K562 (cell line): ENCODE measurements around the gene MYMX. TPM values are rescaled to one million over a fixed set of nuclear protein-coding genes. Genes with fewer than 3 reads are reported as not detected.

Experiments used
- EHMT2 ChIP-seq: fragments of 450-650 bp; IDR thresholded peaks from 2 replicates; pipeline ENCODE4 v1.6.1; 2018; ENCODE audit warnings: antibody characterized with exemption
- KDM2B ChIP-seq: fragments of 250-450 bp; sonication (Bioruptor Pico); IDR thresholded peaks from 2 replicates; pipeline ENCODE4 v1.8.0; 2021; ENCODE audit warnings: mild to moderate bottlenecking, moderate library complexity
- MCM7 ChIP-seq, 2 experiments: fragments of 450-650 bp; IDR thresholded peaks; 2 replicates each; pipeline ENCODE4 v1.6.1; 2016 to 2018
- NBN ChIP-seq: fragments of 450-650 bp; IDR thresholded peaks from 2 replicates; pipeline ENCODE4 v1.6.1; 2016; ENCODE audit warnings: low read depth, mild to moderate bottlenecking
- NFXL1 ChIP-seq: fragments of 450-650 bp; formaldehyde crosslinking; IDR thresholded peaks from 2 replicates; pipeline ENCODE4 v1.4.0; 2021; ENCODE audit warnings: mild to moderate bottlenecking
- NFYB ChIP-seq: IDR thresholded peaks from 2 replicates; pipeline ENCODE4 v1.6.1; 2011; ENCODE audit warnings: mild to moderate bottlenecking, moderate library complexity; ENCODE audit not compliant: insufficient read length; ENCODE audit errors: extremely low read depth
- POLR2AphosphoS2 ChIP-seq: IDR thresholded peaks from 2 replicates; pipeline ENCODE4 v1.6.1; 2012; ENCODE audit warnings: low read length, improper control_type of control experiment
- RHOXF2B ChIP-seq: fragments of 250-450 bp; sonication (Bioruptor Pico); conservative IDR thresholded peaks from 2 replicates; pipeline ENCODE4 v1.5.1; 2021
- SNRNP70 ChIP-seq: fragments of 200-400 bp; formaldehyde crosslinking; optimal IDR thresholded peaks from 2 replicates; pipeline ENCODE3; 2017; ENCODE audit warnings: low read depth, low read length
- XRCC5 ChIP-seq: fragments of 200-400 bp; formaldehyde crosslinking; IDR thresholded peaks from 2 replicates; pipeline ENCODE4 v1.6.1; 2017; ENCODE audit warnings: low read depth, mild to moderate bottlenecking, low read length
- ZBED1 ChIP-seq: IDR thresholded peaks from 2 replicates; pipeline ENCODE4 v1.6.1; 2014
- ZSCAN29 ChIP-seq: fragments of 450-650 bp; IDR thresholded peaks from 2 replicates; pipeline ENCODE4 v1.6.1; 2017
- ZZZ3 ChIP-seq: fragments of 450-650 bp; IDR thresholded peaks from 2 replicates; pipeline ENCODE4 v1.6.1; 2016; ENCODE audit warnings: antibody characterized with exemption, mild to moderate bottlenecking, moderate library complexity
- polyA plus RNA-seq, 8 experiments: library from polyadenylated mRNA; depleted of rRNA in 4 of 8; stranded (reverse) in 5 of 8; unstranded in 3 of 8; fragments of >200 nt; fragmentation: Nextera tagmentation in 2 of 8; fragmentation: Illumina TruSeq in 1 of 8; extraction: Ambion mirVana in 2 of 8; extraction: Trizol in 1 of 8; gene quantifications; 2 replicates each; pipeline versions ENCODE4 v1.2.1 to v1.2.3, GENCODE V29; 2011 to 2014; ENCODE audit warnings: inconsistent platforms in 1 of 8, missing spikeins in 1 of 8
- total RNA-seq, 7 experiments: library from RNA; depleted of rRNA in 6 of 7; stranded (reverse); fragments of >200 nt in 6 of 7; fragmentation: Illumina TruSeq in 2 of 7; extraction: Trizol in 2 of 7; gene quantifications; 2 replicates each; pipeline versions ENCODE4 v1.2.1 to v1.2.3, GENCODE V29; 2011 to 2021; ENCODE audit warnings: low replicate concordance in 1 of 7
- TF ChIP-seq, protein P1 (sequence below): fragments of 250-450 bp; sonication (Bioruptor Pico); IDR thresholded peaks from 2 replicates; pipeline ENCODE4 v1.5.0; 2021; ENCODE audit warnings: mild to moderate bottlenecking, borderline replicate concordance
- TF ChIP-seq, protein P2 (sequence below): fragments of 250-450 bp; sonication (Bioruptor Pico); IDR thresholded peaks from 2 replicates; pipeline ENCODE4 v1.4.0; 2020; ENCODE audit warnings: mild to moderate bottlenecking
- TF ChIP-seq, protein P3 (sequence below): IDR thresholded peaks from 3 replicates; pipeline ENCODE4 v1.6.1; 2011; ENCODE audit warnings: borderline replicate concordance, mild to moderate bottlenecking; ENCODE audit not compliant: insufficient read length, insufficient read depth
- TF ChIP-seq, protein P4 (sequence below): sonication (generic); formaldehyde crosslinking; IDR thresholded peaks from 2 replicates; pipeline ENCODE4 v1.8.0; 2023; ENCODE audit warnings: mild to moderate bottlenecking, missing genetic modification reagents
- TF ChIP-seq, protein P5 (sequence below): fragments of 450-650 bp; conservative IDR thresholded peaks from 2 replicates; pipeline ENCODE4 v1.6.1; 2016; ENCODE audit warnings: missing genetic modification characterization, low read depth, mild to moderate bottlenecking, missing compliant biosample characterization, moderate library complexity

Gene MYMX
- total and polyA plus RNA-seq, 9 of the 15 experiments (the other 6 are each of a cell fraction or from before 2014, with no cell fraction given), result 0.12 TPM; not detected in 8

DNA sequence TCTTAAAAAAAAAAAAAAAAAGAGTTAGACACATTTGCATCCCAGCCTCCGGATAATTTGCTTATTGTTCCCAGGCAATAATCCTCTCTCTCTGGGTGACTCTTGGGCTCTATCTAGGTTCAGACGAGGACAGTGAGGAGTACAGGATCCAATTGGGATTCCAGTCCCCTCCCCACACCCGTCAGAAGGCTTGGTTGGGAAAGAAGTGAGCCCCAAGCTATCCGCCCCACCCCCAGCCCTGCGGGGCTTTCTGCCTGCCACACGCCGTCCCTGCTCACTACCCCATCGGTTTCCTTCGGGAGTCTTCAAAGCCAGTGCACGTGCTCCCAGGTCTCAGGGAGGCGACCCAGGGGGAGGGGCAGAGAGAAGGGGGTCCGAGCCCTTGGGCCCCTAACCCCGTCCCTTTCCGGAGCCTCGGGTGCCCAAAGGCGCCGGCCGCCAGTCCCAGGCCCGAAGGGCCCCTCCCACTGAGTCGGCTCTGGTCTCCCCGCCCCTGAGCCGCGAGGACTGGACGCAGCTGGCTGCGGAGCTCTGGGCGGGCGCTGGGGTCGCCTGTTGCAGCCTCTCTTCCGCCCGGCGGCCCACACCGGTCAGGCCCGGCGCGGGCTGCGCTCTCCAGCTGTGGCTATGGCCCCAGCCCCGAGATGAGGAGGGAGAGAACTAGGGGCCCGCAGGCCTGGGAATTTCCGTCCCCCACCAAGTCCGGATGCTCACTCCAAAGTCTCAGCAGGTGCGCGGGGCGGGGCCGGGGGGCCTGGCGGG lies 2.5 kb downstream of the MYMX start (continued):
- TF ChIP-seq, protein P1, sequence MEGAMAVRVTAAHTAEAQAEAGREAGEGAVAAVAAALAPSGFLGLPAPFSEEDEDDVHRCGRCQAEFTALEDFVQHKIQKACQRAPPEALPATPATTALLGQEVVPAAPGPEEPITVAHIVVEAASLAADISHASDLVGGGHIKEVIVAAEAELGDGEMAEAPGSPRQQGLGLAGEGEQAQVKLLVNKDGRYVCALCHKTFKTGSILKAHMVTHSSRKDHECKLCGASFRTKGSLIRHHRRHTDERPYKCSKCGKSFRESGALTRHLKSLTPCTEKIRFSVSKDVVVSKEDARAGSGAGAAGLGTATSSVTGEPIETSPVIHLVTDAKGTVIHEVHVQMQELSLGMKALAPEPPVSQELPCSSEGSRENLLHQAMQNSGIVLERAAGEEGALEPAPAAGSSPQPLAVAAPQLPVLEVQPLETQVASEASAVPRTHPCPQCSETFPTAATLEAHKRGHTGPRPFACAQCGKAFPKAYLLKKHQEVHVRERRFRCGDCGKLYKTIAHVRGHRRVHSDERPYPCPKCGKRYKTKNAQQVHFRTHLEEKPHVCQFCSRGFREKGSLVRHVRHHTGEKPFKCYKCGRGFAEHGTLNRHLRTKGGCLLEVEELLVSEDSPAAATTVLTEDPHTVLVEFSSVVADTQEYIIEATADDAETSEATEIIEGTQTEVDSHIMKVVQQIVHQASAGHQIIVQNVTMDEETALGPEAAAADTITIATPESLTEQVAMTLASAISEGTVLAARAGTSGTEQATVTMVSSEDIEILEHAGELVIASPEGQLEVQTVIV (CRISPR knock-in tag), result no peak
- TF ChIP-seq, protein P2, sequence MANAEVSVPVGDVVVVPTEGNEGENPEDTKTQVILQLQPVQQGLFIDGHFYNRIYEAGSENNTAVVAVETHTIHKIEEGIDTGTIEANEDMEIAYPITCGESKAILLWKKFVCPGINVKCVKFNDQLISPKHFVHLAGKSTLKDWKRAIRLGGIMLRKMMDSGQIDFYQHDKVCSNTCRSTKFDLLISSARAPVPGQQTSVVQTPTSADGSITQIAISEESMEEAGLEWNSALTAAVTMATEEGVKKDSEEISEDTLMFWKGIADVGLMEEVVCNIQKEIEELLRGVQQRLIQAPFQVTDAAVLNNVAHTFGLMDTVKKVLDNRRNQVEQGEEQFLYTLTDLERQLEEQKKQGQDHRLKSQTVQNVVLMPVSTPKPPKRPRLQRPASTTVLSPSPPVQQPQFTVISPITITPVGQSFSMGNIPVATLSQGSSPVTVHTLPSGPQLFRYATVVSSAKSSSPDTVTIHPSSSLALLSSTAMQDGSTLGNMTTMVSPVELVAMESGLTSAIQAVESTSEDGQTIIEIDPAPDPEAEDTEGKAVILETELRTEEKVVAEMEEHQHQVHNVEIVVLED, result no peak
- 0 out of 2 replicates have a peak, but pooled peaks have one; percentile 30 for TF ChIP-seq ZSCAN29
- TF ChIP-seq NFYB, result no peak
- no peak for TF ChIP-seq EHMT2
- 0 out of 2 replicates have a peak, but pooled peaks have one; percentile 21 for TF ChIP-seq KDM2B (CRISPR knock-in tag)
- peak; percentile 73; the same call in 1 of the 2 replicates for TF ChIP-seq NBN
- TF ChIP-seq MCM7 (IDR thresholded peaks at IDR 0.05), result no peak
- no peak for TF ChIP-seq ZBED1
- no peak for TF ChIP-seq NFXL1 (CRISPR knock-in tag)
- peak; percentile 78; the same call in 1 of the 2 replicates for TF ChIP-seq XRCC5
- no peak for TF ChIP-seq POLR2AphosphoS2
- TF ChIP-seq, protein P3, sequence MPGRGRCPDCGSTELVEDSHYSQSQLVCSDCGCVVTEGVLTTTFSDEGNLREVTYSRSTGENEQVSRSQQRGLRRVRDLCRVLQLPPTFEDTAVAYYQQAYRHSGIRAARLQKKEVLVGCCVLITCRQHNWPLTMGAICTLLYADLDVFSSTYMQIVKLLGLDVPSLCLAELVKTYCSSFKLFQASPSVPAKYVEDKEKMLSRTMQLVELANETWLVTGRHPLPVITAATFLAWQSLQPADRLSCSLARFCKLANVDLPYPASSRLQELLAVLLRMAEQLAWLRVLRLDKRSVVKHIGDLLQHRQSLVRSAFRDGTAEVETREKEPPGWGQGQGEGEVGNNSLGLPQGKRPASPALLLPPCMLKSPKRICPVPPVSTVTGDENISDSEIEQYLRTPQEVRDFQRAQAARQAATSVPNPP, result no peak
- TF ChIP-seq RHOXF2B (CRISPR knock-in tag), result no peak
- TF ChIP-seq, protein P4, sequence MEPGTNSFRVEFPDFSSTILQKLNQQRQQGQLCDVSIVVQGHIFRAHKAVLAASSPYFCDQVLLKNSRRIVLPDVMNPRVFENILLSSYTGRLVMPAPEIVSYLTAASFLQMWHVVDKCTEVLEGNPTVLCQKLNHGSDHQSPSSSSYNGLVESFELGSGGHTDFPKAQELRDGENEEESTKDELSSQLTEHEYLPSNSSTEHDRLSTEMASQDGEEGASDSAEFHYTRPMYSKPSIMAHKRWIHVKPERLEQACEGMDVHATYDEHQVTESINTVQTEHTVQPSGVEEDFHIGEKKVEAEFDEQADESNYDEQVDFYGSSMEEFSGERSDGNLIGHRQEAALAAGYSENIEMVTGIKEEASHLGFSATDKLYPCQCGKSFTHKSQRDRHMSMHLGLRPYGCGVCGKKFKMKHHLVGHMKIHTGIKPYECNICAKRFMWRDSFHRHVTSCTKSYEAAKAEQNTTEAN (CRISPR knock-in tag), result 0 out of 2 replicates have a peak, but pooled peaks have one; percentile 67
- no peak for TF ChIP-seq ZZZ3
- TF ChIP-seq, protein P5, sequence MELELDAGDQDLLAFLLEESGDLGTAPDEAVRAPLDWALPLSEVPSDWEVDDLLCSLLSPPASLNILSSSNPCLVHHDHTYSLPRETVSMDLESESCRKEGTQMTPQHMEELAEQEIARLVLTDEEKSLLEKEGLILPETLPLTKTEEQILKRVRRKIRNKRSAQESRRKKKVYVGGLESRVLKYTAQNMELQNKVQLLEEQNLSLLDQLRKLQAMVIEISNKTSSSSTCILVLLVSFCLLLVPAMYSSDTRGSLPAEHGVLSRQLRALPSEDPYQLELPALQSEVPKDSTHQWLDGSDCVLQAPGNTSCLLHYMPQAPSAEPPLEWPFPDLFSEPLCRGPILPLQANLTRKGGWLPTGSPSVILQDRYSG, result no peak
- no peak for TF ChIP-seq SNRNP70
